Endodermal cell (in vitro differentiated cells): ENCODE results near the gene DEFB119. TPM values are rescaled to one million over a fixed set of nuclear protein-coding genes. Genes with fewer than 3 reads are reported as not detected.
"Not testable (repeated sequence)": the region's sequence is repeated elsewhere in the genome, so short reads cannot be mapped to it uniquely, and the experiment has no call there.

Experiments used
- DNase-seq: peaks from one replicate; pipeline ENCODE4 v3.0.0-alpha.2; 2017
- H3K27ac ChIP-seq: 2 replicates; pipeline ENCODE4 v1.5.1; 2013; ENCODE audit warnings: mild to moderate bottlenecking, low read depth, low read length, moderate library complexity
- H3K27me3 ChIP-seq: 2 replicates; pipeline ENCODE4 v1.6.1; 2013; ENCODE audit warnings: mild to moderate bottlenecking, low read length, moderate library complexity; ENCODE audit not compliant: insufficient read depth, control insufficient read depth, poor library complexity, severe bottlenecking
- H3K36me3 ChIP-seq: 2 replicates; pipeline ENCODE4 v1.7.0; 2013; ENCODE audit warnings: mild to moderate bottlenecking, low read length, moderate library complexity; ENCODE audit not compliant: control insufficient read depth, insufficient read depth
- H3K4me1 ChIP-seq: one replicate; pipeline ENCODE4 v1.7.0; 2013; ENCODE audit warnings: low read length; ENCODE audit not compliant: control insufficient read depth, insufficient read depth
- H3K4me3 ChIP-seq: 2 replicates; pipeline ENCODE4 v1.5.1; 2013; ENCODE audit warnings: mild to moderate bottlenecking, low read length, moderate library complexity
- H3K9ac ChIP-seq: 2 replicates; pipeline ENCODE4 v1.6.1; 2013; ENCODE audit warnings: mild to moderate bottlenecking, low read length, moderate library complexity; ENCODE audit not compliant: poor library complexity, severe bottlenecking; ENCODE audit errors: extremely low read depth
- H3K9me3 ChIP-seq: 2 replicates; pipeline ENCODE4 v1.6.1; 2013; ENCODE audit warnings: mild to moderate bottlenecking, low read length, moderate library complexity; ENCODE audit not compliant: control insufficient read depth
- H3K27ac Mint-ChIP-seq: 2 replicates; pipeline ENCODE4 v1.8.0; 2020; ENCODE audit warnings: mixed read lengths
- H3K27me3 Mint-ChIP-seq: 2 replicates; pipeline ENCODE4 v1.8.0; 2021; ENCODE audit warnings: mild to moderate bottlenecking, mixed read lengths; ENCODE audit not compliant: insufficient read depth
- H3K36me3 Mint-ChIP-seq: 2 replicates; pipeline ENCODE4 v1.8.0; 2020; ENCODE audit warnings: low read depth, mixed read lengths
- H3K4me1 Mint-ChIP-seq: 2 replicates; pipeline ENCODE4 v1.8.0; 2020; ENCODE audit warnings: mixed read lengths
- H3K4me3 Mint-ChIP-seq: 2 replicates; pipeline ENCODE4 v1.8.0; 2020; ENCODE audit warnings: mild to moderate bottlenecking, moderate library complexity, mixed read lengths
- H3K9me3 Mint-ChIP-seq: 2 replicates; pipeline ENCODE4 v1.8.0; 2020; ENCODE audit warnings: mild to moderate bottlenecking, mixed read lengths
- WGBS, 2 experiments: methylation state at CpG; one replicate each; pipeline versions ENCODE4 v1.1.5 to v1.1.7; 2013; ENCODE audit warnings: missing lambda C conversion rate in 2 of 2, mixed read lengths in 1 of 2; ENCODE audit not compliant: insufficient coverage in 1 of 2, insufficient read length in 1 of 2; 5-methylcytosine and 5-hydroxymethylcytosine counted together
- long read RNA-seq, 4 experiments: library from polyadenylated mRNA in 2 of 4; library from RNA in 1 of 4; library from capped mRNA in 1 of 4; stranded (forward) in 3 of 4; unstranded in 1 of 4; transcript quantifications; one replicate each; pipeline ENCODE4 v2.0.0, GENCODE V29; 2020 to 2021; ENCODE audit warnings: inconsistent platforms in 1 of 4
- polyA plus RNA-seq, 2 experiments: library from polyadenylated mRNA; stranded (reverse); fragments of 50-300 nt; gene quantifications; one replicate each; pipeline ENCODE4 v1.2.3, GENCODE V29; 2013
- total RNA-seq, 2 donors: library from RNA; stranded (reverse); fragmentation: NEBNext Ultra II Directional in 1 of 2; extraction: Animal tissue kit (Norgen Biotek cat#: 25700) in 1 of 2; gene quantifications; 2 replicates in 1 of 2; 3 replicates in 1 of 2; pipeline ENCODE4 v1.2.1, GENCODE V29; 2021
- TF ChIP-seq, protein P1 (sequence below): fragments of 200-600 bp; sonication (generic); conservative IDR thresholded peaks from 2 replicates; pipeline ENCODE4 v1.5.0; 2021; ENCODE audit warnings: antibody characterized with exemption, mild to moderate bottlenecking

The DEFB119 gene
- not detected for total RNA-seq
- polyA plus RNA-seq (2013, experiment 1 of 2), result not detected
- not detected for polyA plus RNA-seq (2013, experiment 2 of 2)
- long read RNA-seq, experiment 1, result 0 reads
- long read RNA-seq, experiment 2, result 0 reads
- long read RNA-seq, experiment 3, result 0 reads
- long read RNA-seq, experiment 4, result 0 reads

DNA sequence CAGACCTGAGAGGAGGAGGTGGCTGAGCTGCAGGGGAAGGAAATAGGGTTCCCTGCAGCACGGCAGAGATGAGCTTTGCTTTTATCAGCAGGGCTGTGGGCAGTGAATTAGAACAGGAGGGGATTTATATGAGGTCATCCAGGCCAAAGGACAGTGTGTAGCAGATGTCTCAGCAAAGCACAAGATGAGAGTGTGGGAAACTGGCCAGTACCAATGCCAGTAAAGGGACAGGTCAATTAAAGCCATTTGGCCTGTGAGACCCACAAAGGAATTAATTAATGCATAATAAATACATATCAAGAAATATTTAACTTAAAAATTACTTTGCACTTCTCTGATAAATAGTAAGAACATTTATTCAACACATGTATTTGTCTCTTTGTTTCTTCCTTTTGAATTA lies at the start of gene DEFB119:
Gene DEFB119, minus strand, starts transcription at position 101 of the 400 bp plus-strand sequence. CDS start 107 bp downstream, outside the sequence.
- DNase-seq, result no peak
- TF ChIP-seq, protein P1, sequence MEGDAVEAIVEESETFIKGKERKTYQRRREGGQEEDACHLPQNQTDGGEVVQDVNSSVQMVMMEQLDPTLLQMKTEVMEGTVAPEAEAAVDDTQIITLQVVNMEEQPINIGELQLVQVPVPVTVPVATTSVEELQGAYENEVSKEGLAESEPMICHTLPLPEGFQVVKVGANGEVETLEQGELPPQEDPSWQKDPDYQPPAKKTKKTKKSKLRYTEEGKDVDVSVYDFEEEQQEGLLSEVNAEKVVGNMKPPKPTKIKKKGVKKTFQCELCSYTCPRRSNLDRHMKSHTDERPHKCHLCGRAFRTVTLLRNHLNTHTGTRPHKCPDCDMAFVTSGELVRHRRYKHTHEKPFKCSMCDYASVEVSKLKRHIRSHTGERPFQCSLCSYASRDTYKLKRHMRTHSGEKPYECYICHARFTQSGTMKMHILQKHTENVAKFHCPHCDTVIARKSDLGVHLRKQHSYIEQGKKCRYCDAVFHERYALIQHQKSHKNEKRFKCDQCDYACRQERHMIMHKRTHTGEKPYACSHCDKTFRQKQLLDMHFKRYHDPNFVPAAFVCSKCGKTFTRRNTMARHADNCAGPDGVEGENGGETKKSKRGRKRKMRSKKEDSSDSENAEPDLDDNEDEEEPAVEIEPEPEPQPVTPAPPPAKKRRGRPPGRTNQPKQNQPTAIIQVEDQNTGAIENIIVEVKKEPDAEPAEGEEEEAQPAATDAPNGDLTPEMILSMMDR, result no peak
- no peaks in the 10 kb centered on the region for H3K27me3 ChIP-seq
- peaks cover 68% of the 10 kb centered on the region for H3K9me3 ChIP-seq
- 50 to 59% methylated on average over 1 of the region's 1 CpG for WGBS, 2 experiments
- Mint-ChIP-seq H3K27ac (no peak within 1 kb of the TSS), H3K27me3 (no peaks in the 10 kb centered on the region), H3K9me3 (peaks cover 88% of the 10 kb centered on the region), H3K4me3 (no peak within 1 kb of the TSS), H3K36me3 (no peaks in the 10 kb centered on the region), H3K4me1 (no peaks in the 10 kb centered on the region)
- H3K36me3 ChIP-seq, result no peaks in the 10 kb centered on the region
- H3K9ac ChIP-seq, result no peak within 1 kb of the TSS
- no peak within 1 kb of the TSS for H3K27ac ChIP-seq
- no peaks in the 10 kb centered on the region for H3K4me1 ChIP-seq
- H3K4me3 ChIP-seq, result no peak within 1 kb of the TSS

- WGBS, 2 experiments, result 74 to 83% methylated on average over 2 to 4 of the region's 4 CpGs
- no peak for DNase-seq
These were observed 40.3 kb upstream of the DEFB119 start for GRCh38 chr20:31430568-31431115.

DNA sequence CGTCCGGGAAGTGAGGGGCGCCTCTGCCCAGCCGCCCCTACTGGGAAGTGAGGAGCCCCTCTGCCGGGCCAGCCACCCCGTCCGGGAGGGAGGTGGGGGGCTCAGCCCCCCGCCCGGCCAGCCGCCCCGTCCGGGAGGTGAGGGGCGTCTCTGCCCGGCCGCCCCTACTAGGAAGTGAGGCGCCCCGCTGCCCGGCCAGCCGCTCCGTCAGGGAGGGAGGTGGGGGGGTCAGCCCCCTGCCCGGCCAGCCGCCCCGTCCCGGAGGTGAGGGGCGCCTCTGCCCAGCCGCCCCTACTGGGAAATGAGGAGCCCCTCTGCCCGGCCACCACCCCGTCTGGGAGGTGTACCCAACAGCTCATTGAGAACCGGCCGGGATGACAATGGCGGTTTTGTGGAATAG lies 37.2 kb upstream of the DEFB119 start:
- not testable (repeated sequence) for H3K27ac ChIP-seq, DNase-seq, H3K4me3 ChIP-seq, H3K27me3 ChIP-seq, H3K4me3 Mint-ChIP-seq, H3K4me1 ChIP-seq, H3K27ac Mint-ChIP-seq, H3K27me3 Mint-ChIP-seq, H3K9ac ChIP-seq, H3K36me3 Mint-ChIP-seq, H3K36me3 ChIP-seq, H3K4me1 Mint-ChIP-seq
- H3K9me3 ChIP-seq, result peaks cover 49% of the 10 kb centered on the region
- 87 to 99% methylated on average over 12 to 22 of the region's 31 CpGs for WGBS, 2 experiments
- peaks cover 72% of the 10 kb centered on the region for H3K9me3 Mint-ChIP-seq

More at GRCh38 chr20:31430568-31431115, 40.3 kb upstream of the DEFB119 start:
- Mint-ChIP-seq H3K27me3 (no peaks in the 10 kb centered on the region), H3K4me3 (no peak overlapping the region), H3K27ac (no peak overlapping the region), H3K4me1 (no peaks in the 10 kb centered on the region), H3K36me3 (no peaks in the 10 kb centered on the region), H3K9me3 (peaks cover 70% of the 10 kb centered on the region)
- Histone ChIP-seq H3K27ac (no peak overlapping the region), H3K4me1 (no peaks in the 10 kb centered on the region), H3K4me3 (no peak overlapping the region), H3K9ac (no peak overlapping the region), H3K27me3 (no peaks in the 10 kb centered on the region), H3K9me3 (peaks cover 42% of the 10 kb centered on the region), H3K36me3 (no peaks in the 10 kb centered on the region)
- TF ChIP-seq, protein P1, result no peak

DNA sequence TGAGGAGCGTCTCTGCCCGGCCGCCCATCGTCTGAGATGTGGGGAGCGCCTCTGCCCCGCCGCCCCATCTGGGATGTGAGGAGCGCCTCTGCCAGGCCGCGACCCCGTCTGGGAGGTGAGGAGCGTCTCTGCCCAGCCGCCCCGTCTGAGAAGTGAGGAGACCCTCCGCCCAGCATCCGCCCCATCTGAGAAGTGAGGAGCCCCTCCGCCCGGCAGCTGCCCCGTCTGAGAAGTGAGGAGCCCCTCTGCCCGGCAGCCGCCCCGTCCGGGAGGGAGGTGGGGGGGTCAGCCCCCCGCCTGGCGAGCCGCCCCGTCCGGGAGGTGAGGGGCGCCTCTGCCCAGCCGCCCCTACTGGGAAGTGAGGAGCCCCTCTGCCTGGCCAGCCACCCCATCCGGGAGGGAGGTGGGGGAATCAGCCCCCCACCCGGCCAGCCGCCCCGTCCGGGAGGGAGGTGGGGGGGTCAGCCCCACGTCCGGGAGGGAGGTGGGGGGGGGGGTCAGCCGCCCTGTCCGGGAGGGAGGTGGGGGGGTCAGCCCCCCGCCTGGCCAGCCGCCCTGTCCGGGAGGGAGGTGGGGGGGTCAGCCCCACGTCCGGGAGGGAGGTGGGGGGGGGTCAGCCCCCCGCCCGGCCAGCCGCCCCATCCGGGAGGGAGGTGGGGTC lies 36.6 kb upstream of the DEFB119 start:
- not testable (repeated sequence) for DNase-seq, H3K27me3 ChIP-seq, H3K4me1 Mint-ChIP-seq, H3K36me3 Mint-ChIP-seq, H3K27ac ChIP-seq, H3K27me3 Mint-ChIP-seq, H3K4me3 Mint-ChIP-seq, H3K4me3 ChIP-seq, H3K4me1 ChIP-seq, H3K36me3 ChIP-seq, H3K27ac Mint-ChIP-seq, H3K9ac ChIP-seq
- 86% methylated on average over 27 of the region's 48 CpGs; no CpG with 5 or more reads in 1 of the 2 experiments for WGBS, 2 experiments
- peaks cover 70% of the 10 kb centered on the region for H3K9me3 Mint-ChIP-seq
- peaks cover 49% of the 10 kb centered on the region for H3K9me3 ChIP-seq
